Stimulated activated naive CD4-positive, alpha-beta T cell treated with Interleukin-2 at 50 U/mL for 16 hours (primary cell): ENCODE measurements around the gene SALL1.

Experiments used
- DNase-seq: peaks from one replicate; lab custom pipeline; 2025; lab: John Stamatoyannopoulos, UW

Gene SALL1

GRCh38 chr16:51150888-51151320 is at the start of gene SALL1:
Gene SALL1 (minus strand): TSS chr16:51151270. CDS start chr16:51151241, 29 bp downstream.
- no peak for DNase-seq

- no peak for DNase-seq
Observed at GRCh38 chr16:51200793-51201192, 49.7 kb upstream of the SALL1 start.

GRCh38 chr16:51197953-51198748 is 47.1 kb upstream of the SALL1 start:
- no peak for DNase-seq

- DNase-seq, result no peak
Observed at GRCh38 chr16:51193879-51194278, 42.8 kb upstream of the SALL1 start.

- DNase-seq, result no peak
Observed at GRCh38 chr16:51184702-51185433, 33.8 kb upstream of the SALL1 start.

GRCh38 chr16:51181503-51181811 is 30.4 kb upstream of the SALL1 start:
- DNase-seq, result no peak

- no peak for DNase-seq
Observed at GRCh38 chr16:51180719-51181502, 29.8 kb upstream of the SALL1 start.

GRCh38 chr16:51175081-51175480 is 24.0 kb upstream of the SALL1 start:
- DNase-seq, result no peak

- DNase-seq, result no peak
Observed at GRCh38 chr16:51172368-51172767, 21.3 kb upstream of the SALL1 start.

- DNase-seq, result no peak
Observed at GRCh38 chr16:51168755-51169154, 17.7 kb upstream of the SALL1 start.

GRCh38 chr16:51167170-51167895 is 16.3 kb upstream of the SALL1 start:
- DNase-seq, result no peak

GRCh38 chr16:51166541-51166940 is 15.5 kb upstream of the SALL1 start:
- DNase-seq, result no peak

GRCh38 chr16:51166091-51166490 is 15.0 kb upstream of the SALL1 start:
- no peak for DNase-seq

- DNase-seq, result no peak
Observed at GRCh38 chr16:51165043-51165442, 14.0 kb upstream of the SALL1 start.

GRCh38 chr16:51164574-51164973 is 13.5 kb upstream of the SALL1 start:
- DNase-seq, result no peak

GRCh38 chr16:51163894-51164566 is 13.0 kb upstream of the SALL1 start:
- DNase-seq, result no peak

- no peak for DNase-seq
Observed at GRCh38 chr16:51163366-51163765, 12.3 kb upstream of the SALL1 start.

- no peak for DNase-seq
Observed at GRCh38 chr16:51161440-51162195, 10.5 kb upstream of the SALL1 start.

GRCh38 chr16:51159865-51160264 is 8.8 kb upstream of the SALL1 start:
- DNase-seq, result no peak

- no peak for DNase-seq
Observed at GRCh38 chr16:51159296-51159695, 8.2 kb upstream of the SALL1 start.

GRCh38 chr16:51157698-51158097 is 6.6 kb upstream of the SALL1 start:
- DNase-seq, result no peak
